H1 (cell line): ENCODE measurements around the gene TMPRSS4. TPM values are rescaled to one million over a fixed set of nuclear protein-coding genes. Genes with fewer than 3 reads are reported as not detected.

Experiments
- CTCF ChIA-PET: fragments of 300-600 bp; sonication (Branson Sonifier 250); formaldehyde crosslinking; loops from one replicate; lab custom pipeline; 2021; ENCODE audit not compliant: partially characterized antibody; lab: Charles Lee
- POLR2A ChIA-PET: fragments of 300-600 bp; sonication (Branson Sonifier 250); formaldehyde crosslinking; loops from one replicate; lab custom pipeline; 2021; ENCODE audit warnings: inconsistent platforms; ENCODE audit not compliant: partially characterized antibody; lab: Charles Lee
- DNase-seq, 2 experiments: peaks; one replicate each; pipeline versions ENCODE4 v3.0.0 to v3.0.0-alpha.2; 2010 to 2022; ENCODE audit warnings: low spot score in 2 of 2, low read depth in 1 of 2, mixed read lengths in 1 of 2
- FAIRE-seq: peaks from 2 replicates; lab custom pipeline; 2011; peaks lifted over from hg19 to GRCh38; lab: Jason Lieb, UNC
- H2AFZ ChIP-seq: 2 replicates; pipeline ENCODE4 v1.8.1; 2012; ENCODE audit warnings: low read length, inconsistent platforms
- H2AK5ac ChIP-seq: 2 replicates; pipeline ENCODE4 v1.6.1; 2013; ENCODE audit warnings: low read depth, low read length
- H2BK120ac ChIP-seq: replicated peaks from 2 replicates; pipeline ENCODE3; 2013; ENCODE audit warnings: low read depth, low read length, inconsistent platforms
- H2BK12ac ChIP-seq: 2 replicates; pipeline ENCODE4 v1.6.1; 2013; ENCODE audit warnings: low read depth, low read length
- H2BK15ac ChIP-seq: 2 replicates; pipeline ENCODE4 v1.6.1; 2013; ENCODE audit warnings: low read length
- H2BK20ac ChIP-seq: 2 replicates; pipeline ENCODE4 v1.6.1; 2013; ENCODE audit warnings: low read length
- H2BK5ac ChIP-seq: 2 replicates; pipeline ENCODE4 v1.6.1; 2013; ENCODE audit warnings: low read depth, low read length
- H3K14ac ChIP-seq: 2 replicates; pipeline ENCODE4 v1.6.1; 2013; ENCODE audit warnings: inconsistent platforms; ENCODE audit not compliant: insufficient read length
- H3K18ac ChIP-seq: 2 replicates; pipeline ENCODE4 v1.6.1; 2013; ENCODE audit warnings: low read length; ENCODE audit errors: extremely low read depth
- H3K23ac ChIP-seq: 2 replicates; pipeline ENCODE4 v1.6.1; 2013; ENCODE audit warnings: inconsistent platforms; ENCODE audit not compliant: insufficient read length
- H3K23me2 ChIP-seq: 2 replicates; pipeline ENCODE4 v1.6.1; 2013; ENCODE audit warnings: low read depth, low read length
- H3K27ac ChIP-seq: 2 replicates; pipeline ENCODE4 v1.6.1; 2011; ENCODE audit warnings: low read depth, low read length, inconsistent platforms
- H3K27me3 ChIP-seq, 4 experiments: replicated peaks in 1 of 4; 1 replicate in 1 of 4; 2 replicates in 3 of 4; pipeline versions ENCODE4 v1.6.1 to v1.8.1; 2011 to 2013; ENCODE audit warnings: low read length in 3 of 4, mild to moderate bottlenecking in 3 of 4, inconsistent platforms in 2 of 4, mixed read lengths in 2 of 4, moderate library complexity in 1 of 4; ENCODE audit not compliant: control insufficient read depth in 3 of 4, insufficient read depth in 3 of 4; ENCODE audit errors: extremely low read depth in 1 of 4
- H3K36me3 ChIP-seq, 4 experiments: 2 replicates each; pipeline versions ENCODE4 v1.6.1 to v1.8.1; 2011 to 2013; ENCODE audit warnings: mild to moderate bottlenecking in 4 of 4, low read length in 3 of 4, moderate library complexity in 2 of 4, control low read depth in 1 of 4, inconsistent platforms in 1 of 4; ENCODE audit not compliant: insufficient read depth in 4 of 4, control insufficient read depth in 2 of 4
- H3K4ac ChIP-seq: replicated peaks from 2 replicates; pipeline ENCODE3; 2013; ENCODE audit warnings: low read length, low read depth, mixed read lengths, inconsistent platforms; ENCODE audit not compliant: insufficient read length
- H3K4me1 ChIP-seq, 4 experiments: replicated peaks in 1 of 4; 1 replicate in 1 of 4; 2 replicates in 3 of 4; pipeline versions ENCODE4 v1.6.1 to v1.8.1; 2011 to 2013; ENCODE audit warnings: low read length in 3 of 4, inconsistent platforms in 2 of 4, mixed read lengths in 1 of 4; ENCODE audit not compliant: insufficient read depth in 4 of 4, control insufficient read depth in 3 of 4
- H3K4me2 ChIP-seq, 2 experiments: 2 replicates each; pipeline versions ENCODE4 v1.6.1 to v1.8.1; 2011 to 2013; ENCODE audit warnings: low read depth in 2 of 2, low read length in 2 of 2, control low read depth in 1 of 2, inconsistent platforms in 1 of 2, mild to moderate bottlenecking in 1 of 2; ENCODE audit not compliant: insufficient read depth in 1 of 2
- H3K4me3 ChIP-seq, 4 experiments: fragments of 200-600, 300-600 bp in 1 of 4; sonication (generic), shearing (Covaris generic), sonication (Bioruptor Twin) in 1 of 4; 2 replicates each; pipeline versions ENCODE4 v1.5.1 to v1.8.1; 2011 to 2016; ENCODE audit warnings: low read length in 4 of 4, low read depth in 3 of 4, control low read depth in 2 of 4, inconsistent platforms in 2 of 4, mild to moderate bottlenecking in 2 of 4, mixed read lengths in 1 of 4, moderate library complexity in 1 of 4; ENCODE audit not compliant: insufficient read depth in 2 of 4; ENCODE audit errors: extremely low read depth in 1 of 4
- H3K56ac ChIP-seq: replicated peaks from 2 replicates; pipeline ENCODE3; 2013; ENCODE audit warnings: low read depth, mild to moderate bottlenecking, mixed read lengths, low read length, inconsistent platforms; ENCODE audit not compliant: insufficient read length
- H3K79me1 ChIP-seq: 2 replicates; pipeline ENCODE4 v1.6.1; 2013; ENCODE audit warnings: low read depth, low read length, control low read depth
- H3K79me2 ChIP-seq, 2 experiments: 2 replicates each; pipeline versions ENCODE4 v1.6.1 to v1.8.1; 2012 to 2013; ENCODE audit warnings: low read length in 2 of 2, mild to moderate bottlenecking in 2 of 2, inconsistent platforms in 1 of 2; ENCODE audit not compliant: insufficient read depth in 2 of 2, control insufficient read depth in 1 of 2
- H3K9ac ChIP-seq, 4 experiments: replicated peaks in 1 of 4; 1 replicate in 1 of 4; 2 replicates in 3 of 4; pipeline versions ENCODE4 v1.6.1 to v1.8.1; 2011 to 2013; ENCODE audit warnings: low read depth in 3 of 4, low read length in 3 of 4, control low read depth in 2 of 4, mild to moderate bottlenecking in 2 of 4, moderate library complexity in 2 of 4, inconsistent platforms in 1 of 4; ENCODE audit errors: extremely low read depth in 1 of 4
- H3K9me3 ChIP-seq, 2 experiments: 2 replicates each; pipeline versions ENCODE4 v1.6.1 to v1.8.1; 2012 to 2013; ENCODE audit warnings: mild to moderate bottlenecking in 2 of 2, moderate library complexity in 2 of 2, control low read depth in 1 of 2, inconsistent platforms in 1 of 2, low read depth in 1 of 2, low read length in 1 of 2, mixed read lengths in 1 of 2; ENCODE audit not compliant: insufficient read depth in 2 of 2
- H4K20me1 ChIP-seq, 2 experiments: replicated peaks in 1 of 2; 2 replicates each; pipeline versions ENCODE3 to v1.8.1; 2011 to 2013; ENCODE audit warnings: inconsistent platforms in 2 of 2, low read length in 2 of 2, mild to moderate bottlenecking in 1 of 2; ENCODE audit not compliant: insufficient read depth in 2 of 2, control insufficient read depth in 1 of 2
- H4K5ac ChIP-seq: 2 replicates; pipeline ENCODE4 v1.6.1; 2013; ENCODE audit warnings: low read length, low read depth, mixed read lengths, inconsistent platforms; ENCODE audit not compliant: insufficient read length
- H4K8ac ChIP-seq: 2 replicates; pipeline ENCODE4 v1.8.0; 2013; ENCODE audit warnings: mild to moderate bottlenecking, moderate library complexity, low read length, inconsistent platforms; ENCODE audit not compliant: insufficient read depth; ENCODE audit errors: extremely low read depth
- H4K91ac ChIP-seq: replicated peaks from 2 replicates; pipeline ENCODE3; 2013; ENCODE audit warnings: low read length, mixed read lengths, inconsistent platforms; ENCODE audit not compliant: insufficient read length
- ASH2L ChIP-seq: fragments of 200-600, 300-600 bp; sonication (generic); IDR thresholded peaks from one replicate; pipeline ENCODE4 v1.7.1; 2017; ENCODE audit warnings: low read length
- BACH1 ChIP-seq: IDR thresholded peaks from 2 replicates; pipeline ENCODE4 v1.6.1; 2012; ENCODE audit warnings: low read length, improper control_type of control experiment
- CEBPB ChIP-seq: IDR thresholded peaks from 2 replicates; pipeline ENCODE4 v1.6.1; 2012; ENCODE audit warnings: low read depth, low read length
- CTBP2 ChIP-seq: IDR thresholded peaks from 2 replicates; pipeline ENCODE4 v1.7.0; 2011; ENCODE audit warnings: borderline replicate concordance, mild to moderate bottlenecking, moderate library complexity, mixed read lengths, low read length; ENCODE audit not compliant: insufficient read depth, insufficient read length
- NANOG ChIP-seq: IDR thresholded peaks from 2 replicates; pipeline ENCODE4 v1.6.1; 2011; ENCODE audit warnings: low read length, low read depth, mild to moderate bottlenecking, inconsistent platforms; ENCODE audit not compliant: insufficient read depth, poor library complexity, severe bottlenecking
- PHF8 ChIP-seq: fragments of 200-600 bp; sonication (generic); conservative IDR thresholded peaks from 2 replicates; pipeline ENCODE4 v1.7.1; 2012; ENCODE audit warnings: low read depth, mild to moderate bottlenecking, inconsistent platforms, low read length, moderate library complexity
- RBBP5 ChIP-seq: IDR thresholded peaks from 2 replicates; pipeline ENCODE4 v1.7.1; 2012; ENCODE audit warnings: low read depth, mild to moderate bottlenecking, inconsistent platforms, low read length, moderate library complexity, borderline replicate concordance
- USF2 ChIP-seq: IDR thresholded peaks from 2 replicates; pipeline ENCODE4 v1.6.1; 2011; ENCODE audit warnings: low read length, improper control_type of control experiment
- WGBS, 2 experiments: shearing (Covaris generic) in 1 of 2; methylation state at CpG; one replicate each; pipeline versions ENCODE4 v1.1.6 to v1.1.7; 2013 to 2015; ENCODE audit warnings: low lambda C conversion rate in 2 of 2, mixed read lengths in 2 of 2, inconsistent platforms in 1 of 2, low coverage in 1 of 2, missing lambda C conversion rate in 1 of 2; ENCODE audit not compliant: insufficient replicate concordance in 2 of 2, insufficient coverage in 1 of 2, insufficient read length in 1 of 2; ENCODE audit errors: extremely low coverage in 1 of 2, missing lambda C conversion rate in 1 of 2; 5-methylcytosine and 5-hydroxymethylcytosine counted together
- polyA plus RNA-seq, 7 experiments: library from polyadenylated mRNA; depleted of rRNA in 3 of 7; stranded (reverse) in 5 of 7; unstranded in 2 of 7; fragments of >200 nt in 5 of 7; fragments of 200-250 nt in 2 of 7; gene quantifications; 1 replicate in 5 of 7; 2 replicates in 1 of 7; 4 replicates in 1 of 7; pipeline versions ENCODE4 v1.2.1 to v1.2.3, GENCODE V29; 2011 to 2013; ENCODE audit warnings: missing spikeins in 2 of 7, mixed read lengths in 2 of 7
- total RNA-seq: library from RNA; stranded (reverse); fragmentation: NEBNext Ultra II Directional; extraction: Animal tissue kit (Norgen Biotek cat#: 25700); gene quantifications from 2 replicates; pipeline ENCODE4 v1.2.1, GENCODE V29; 2021
- TF ChIP-seq, protein P1 (sequence below): IDR thresholded peaks from 2 replicates; pipeline ENCODE4 v1.6.1; 2012; ENCODE audit warnings: low read length, inconsistent platforms

The TMPRSS4 gene
- total and polyA plus RNA-seq, 2 of the 8 experiments (the other 6 are each of a cell fraction or from before 2014, with no cell fraction given) = 0.11 to 0.58 TPM

GRCh38 chr11:118111019-118111743 lies 34.3 kb downstream of the TMPRSS4 start:
- no peak overlapping the region for H3K4ac ChIP-seq
- no peaks in the 10 kb centered on the region for H4K20me1 ChIP-seq
- FAIRE-seq (no peak), DNase-seq (no peak)
- no peak overlapping the region for H3K14ac ChIP-seq
- no peak overlapping the region for H2AFZ ChIP-seq
- H3K36me3 ChIP-seq = no peaks in the 10 kb centered on the region
- no peak overlapping the region for H2BK15ac ChIP-seq
- no peak overlapping the region for H4K8ac ChIP-seq
- H3K4me2 ChIP-seq = no peak overlapping the region
- 89% methylated on average over 8 of the region's 8 CpGs; no CpG with 5 or more reads in 1 of the 2 experiments for WGBS, 2 experiments
- no peak overlapping the region for H3K23ac ChIP-seq
- H3K79me2 ChIP-seq = no peaks in the 10 kb centered on the region
- H2BK20ac ChIP-seq = no peak overlapping the region
- H2BK5ac ChIP-seq = no peak overlapping the region
- H3K56ac ChIP-seq = no peak overlapping the region
- H4K91ac ChIP-seq = no peak overlapping the region
- H3K23me2 ChIP-seq = no peaks in the 10 kb centered on the region; the same call in 1 of the 2 replicates
- H3K18ac ChIP-seq = no peak overlapping the region
- CTCF ChIA-PET = interaction anchor here (2.0 kb wide), 1 partner anchor 164 kb away, joined by 6 read pairs; no protein-coding TSS in a partner anchor
- H3K9me3 ChIP-seq = no peaks in the 10 kb centered on the region
- no peak overlapping the region for H3K9ac ChIP-seq
- peaks cover 0 to 3% (median under 1%) of the 10 kb centered on the region in 4 experiments; a peak in 4 of 7 replicates for H3K4me1 ChIP-seq
- H3K27ac ChIP-seq = no peak overlapping the region
- H3K79me1 ChIP-seq = no peaks in the 10 kb centered on the region
- no peak overlapping the region for H2BK12ac ChIP-seq
- H3K27me3 ChIP-seq = no peaks in the 10 kb centered on the region; a peak in 1 of 7 replicates
- H3K4me3 ChIP-seq = no peak overlapping the region
- no peak overlapping the region for H2BK120ac ChIP-seq
- no peak overlapping the region for H4K5ac ChIP-seq
- POLR2A ChIA-PET = interaction anchor here (1.7 kb wide), 1 partner anchor 19 kb away, joined by 3 read pairs; no protein-coding TSS in a partner anchor
- H2AK5ac ChIP-seq = no peak overlapping the region
- TF ChIP-seq RBBP5 = no peak
- TF ChIP-seq ASH2L = no peak
- TF ChIP-seq PHF8 = no peak
- no peak for TF ChIP-seq BACH1
- no peak for TF ChIP-seq CEBPB
- TF ChIP-seq, protein P1, sequence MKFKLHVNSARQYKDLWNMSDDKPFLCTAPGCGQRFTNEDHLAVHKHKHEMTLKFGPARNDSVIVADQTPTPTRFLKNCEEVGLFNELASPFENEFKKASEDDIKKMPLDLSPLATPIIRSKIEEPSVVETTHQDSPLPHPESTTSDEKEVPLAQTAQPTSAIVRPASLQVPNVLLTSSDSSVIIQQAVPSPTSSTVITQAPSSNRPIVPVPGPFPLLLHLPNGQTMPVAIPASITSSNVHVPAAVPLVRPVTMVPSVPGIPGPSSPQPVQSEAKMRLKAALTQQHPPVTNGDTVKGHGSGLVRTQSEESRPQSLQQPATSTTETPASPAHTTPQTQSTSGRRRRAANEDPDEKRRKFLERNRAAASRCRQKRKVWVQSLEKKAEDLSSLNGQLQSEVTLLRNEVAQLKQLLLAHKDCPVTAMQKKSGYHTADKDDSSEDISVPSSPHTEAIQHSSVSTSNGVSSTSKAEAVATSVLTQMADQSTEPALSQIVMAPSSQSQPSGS = no peak
- TF ChIP-seq CTBP2 = no peak
- no peak for TF ChIP-seq NANOG
- no peak for TF ChIP-seq USF2
